K562 (cell line): Measurements from ENCODE around the gene SYNE1. TPM values are rescaled to one million over a fixed set of nuclear protein-coding genes. Genes with fewer than 3 reads are reported as not detected.

Experiments used
- ATAC-seq: fragments of 200-7000 bp; cut with Tn5 transposase; 3 replicates; pipeline ENCODE4 v1.9.1; 2020; ENCODE audit warnings: moderate library complexity
- BruUV-seq: library from RNA; stranded (reverse); fragments of 400-500 nt; replicated peaks from 2 replicates; lab custom pipeline; 2021; lab: Mats Ljungman, UMichigan
- CTCF ChIA-PET: fragments of 300-600 bp; formaldehyde crosslinking; extraction: SDS; loops from one replicate; lab custom pipeline; 2021; ENCODE audit warnings: low intra/inter-chr PET ratio; lab: Yijun Ruan, JAX
- POLR2A ChIA-PET: fragments of 300-600, 350-650 bp; sonication (Branson Sonifier 250); formaldehyde crosslinking; extraction: SDS; loops from one replicate; lab custom pipeline; 2021; ENCODE audit warnings: antibody characterized with exemption, inconsistent platforms; lab: Yijun Ruan, JAX
- DNase-seq, 4 experiments: peaks; one replicate each; pipeline versions ENCODE4 v3.0.0 to v3.0.0-alpha.2; 2011 to 2018; ENCODE audit warnings: low spot score in 3 of 4, mixed read lengths in 3 of 4; ENCODE audit errors: extremely low read depth in 1 of 4
- FAIRE-seq: peaks from 2 replicates; lab custom pipeline; 2011; peaks lifted over from hg19 to GRCh38; lab: Jason Lieb, UNC
- H2AFZ ChIP-seq: 2 replicates; pipeline ENCODE4 v1.6.0; 2011; ENCODE audit warnings: low read depth, low read length, control low read depth, inconsistent platforms
- H3K27ac ChIP-seq: fragments of 200-600 bp; 3 replicates; pipeline ENCODE4 v1.8.0; 2011; ENCODE audit warnings: low read depth, mild to moderate bottlenecking, control low read depth, inconsistent platforms, low read length, moderate library complexity, mixed read lengths; ENCODE audit errors: extremely low read depth
- H3K27me3 ChIP-seq, 2 experiments: fragments of 300-600 bp in 1 of 2; 2 replicates in 1 of 2; 3 replicates in 1 of 2; pipeline versions ENCODE4 v1.6.0 to v1.8.0; 2011; ENCODE audit warnings: inconsistent platforms in 2 of 2, low read length in 2 of 2, mild to moderate bottlenecking in 1 of 2, mixed read lengths in 1 of 2, moderate library complexity in 1 of 2; ENCODE audit not compliant: control insufficient read depth in 2 of 2, insufficient read depth in 2 of 2
- H3K36me3 ChIP-seq: fragments of 300-600 bp; 3 replicates; pipeline ENCODE4 v1.8.0; 2011; ENCODE audit warnings: mild to moderate bottlenecking, low read length, inconsistent platforms; ENCODE audit not compliant: control insufficient read depth, insufficient read depth
- H3K4me1 ChIP-seq, 2 experiments: fragments of 200-600 bp in 1 of 2; replicated peaks in 1 of 2; 2 replicates in 1 of 2; 3 replicates in 1 of 2; pipeline versions ENCODE4 v1.5.1 to v1.8.0; 2011; ENCODE audit warnings: inconsistent platforms in 2 of 2, low read length in 2 of 2, mild to moderate bottlenecking in 1 of 2, mixed read lengths in 1 of 2, moderate library complexity in 1 of 2; ENCODE audit not compliant: control insufficient read depth in 2 of 2, insufficient read depth in 2 of 2
- H3K4me2 ChIP-seq: 2 replicates; pipeline ENCODE4 v1.6.1; 2011; ENCODE audit warnings: low read length, control low read depth, inconsistent platforms, mixed read lengths; ENCODE audit not compliant: insufficient read depth
- H3K4me3 ChIP-seq: fragments of 200-600 bp; sonication (generic), shearing (Covaris generic); 2 replicates; pipeline ENCODE4 v1.5.1; 2016; ENCODE audit warnings: control low read depth, inconsistent platforms
- H3K79me2 ChIP-seq: fragments of 200-600 bp; 3 replicates; pipeline ENCODE4 v1.8.0; 2011; ENCODE audit warnings: low read length, inconsistent platforms; ENCODE audit not compliant: control insufficient read depth, insufficient read depth
- H3K9ac ChIP-seq, 2 experiments: 2 replicates each; pipeline versions ENCODE4 v1.6.0 to v1.6.1; 2011; ENCODE audit warnings: low read depth in 2 of 2, low read length in 2 of 2, control low read depth in 1 of 2, inconsistent platforms in 1 of 2, mild to moderate bottlenecking in 1 of 2, mixed read lengths in 1 of 2; ENCODE audit not compliant: insufficient read depth in 1 of 2
- H3K9me1 ChIP-seq: one replicate; pipeline ENCODE4 v1.6.0; 2011; ENCODE audit warnings: inconsistent platforms, mild to moderate bottlenecking, low read length, moderate library complexity; ENCODE audit not compliant: control insufficient read depth, insufficient read depth
- H3K9me3 ChIP-seq: replicated peaks from 2 replicates; pipeline ENCODE4 v1.5.1; 2011; ENCODE audit warnings: low read depth, low read length, inconsistent platforms; ENCODE audit not compliant: control insufficient read depth, insufficient read depth
- H4K20me1 ChIP-seq: replicated peaks from 2 replicates; pipeline ENCODE4 v1.6.1; 2011; ENCODE audit warnings: low read length, inconsistent platforms, mixed read lengths; ENCODE audit not compliant: control insufficient read depth, insufficient read depth
- E4F1 ChIP-seq: fragments of 250-450 bp; sonication (Bioruptor Pico); IDR thresholded peaks from 2 replicates; pipeline ENCODE4 v1.5.0; 2021; ENCODE audit warnings: mild to moderate bottlenecking, borderline replicate concordance
- KDM2B ChIP-seq: fragments of 250-450 bp; sonication (Bioruptor Pico); IDR thresholded peaks from 2 replicates; pipeline ENCODE4 v1.8.0; 2021; ENCODE audit warnings: mild to moderate bottlenecking, moderate library complexity
- STAT5A ChIP-seq: IDR thresholded peaks from 2 replicates; pipeline ENCODE4 v1.6.1; 2012; ENCODE audit warnings: low read length, inconsistent platforms, borderline replicate concordance
- WHSC1 ChIP-seq: IDR thresholded peaks from one replicate; pipeline ENCODE4 v1.6.1; 2012; ENCODE audit warnings: low read length, control low read depth, inconsistent platforms
- WGBS: fragments of 100-300 bp; shearing (Covaris generic); methylation state at CpG from one replicate; pipeline ENCODE4 v1.1.6; 2016; ENCODE audit warnings: low coverage, mixed read lengths; ENCODE audit not compliant: insufficient coverage; ENCODE audit errors: missing lambda C conversion rate; 5-methylcytosine and 5-hydroxymethylcytosine counted together
- in situ Hi-C: fragments of 300-500 bp; cut with MboI; formaldehyde crosslinking; loops from 4 replicates; pipeline ENCODE4 v1.15.0; 2018; ENCODE audit warnings: inconsistent platforms, mixed read lengths
- intact Hi-C: fragments of 100-400 bp; cut with micrococcal nuclease; formaldehyde crosslinking; loops from 2 replicates; pipeline ENCODE4 v1.14.2; 2022
- polyA plus RNA-seq, 8 experiments: library from polyadenylated mRNA; depleted of rRNA in 4 of 8; stranded (reverse) in 5 of 8; unstranded in 3 of 8; fragments of >200 nt; fragmentation: Nextera tagmentation in 2 of 8; fragmentation: Illumina TruSeq in 1 of 8; extraction: Ambion mirVana in 2 of 8; extraction: Trizol in 1 of 8; gene quantifications; 2 replicates each; pipeline versions ENCODE4 v1.2.1 to v1.2.3, GENCODE V29; 2011 to 2014; ENCODE audit warnings: inconsistent platforms in 1 of 8, missing spikeins in 1 of 8
- total RNA-seq, 7 experiments: library from RNA; depleted of rRNA in 6 of 7; stranded (reverse); fragments of >200 nt in 6 of 7; fragmentation: Illumina TruSeq in 2 of 7; extraction: Trizol in 2 of 7; gene quantifications; 2 replicates each; pipeline versions ENCODE4 v1.2.1 to v1.2.3, GENCODE V29; 2011 to 2021; ENCODE audit warnings: low replicate concordance in 1 of 7

The SYNE1 gene
- total and polyA plus RNA-seq, 9 of the 15 experiments (the other 6 are each of a cell fraction or from before 2014, with no cell fraction given) = under 0.01 to 0.42 (median 0.08) TPM; not detected in 1

GRCh38 chr6:152435816-152436215, 201.3 kb downstream of the SYNE1 start:
- H3K27me3 ChIP-seq = no peaks in the 10 kb centered on the region
- H3K4me2 ChIP-seq = no peak overlapping the region
- intact Hi-C loops (no loop called here), in situ Hi-C loops (no loop called here)
- H3K9ac ChIP-seq = no peak overlapping the region
- ChIA-PET POLR2A (no interaction called here), CTCF (no interaction called here)
- DNase-seq (no peak), FAIRE-seq (no peak), ATAC-seq (no peak)
- no peak overlapping the region for H3K27ac ChIP-seq
- H3K4me1 ChIP-seq = no peaks in the 10 kb centered on the region
- H4K20me1 ChIP-seq = no peaks in the 10 kb centered on the region
- BruUV-seq = no TSS peak
- no peaks in the 10 kb centered on the region for H3K9me1 ChIP-seq
- H3K4me3 ChIP-seq = no peak overlapping the region
- TF ChIP-seq STAT5A (no peak), E4F1 (CRISPR knock-in tag) (no peak), KDM2B (CRISPR knock-in tag) (no peak), WHSC1 (no peak)
- no peaks in the 10 kb centered on the region for H3K36me3 ChIP-seq
- H2AFZ ChIP-seq = no peak overlapping the region
- H3K79me2 ChIP-seq = no peaks in the 10 kb centered on the region
- no peaks in the 10 kb centered on the region for H3K9me3 ChIP-seq
- WGBS = 0% methylated on average over 3 of the region's 3 CpGs
